ENCODE data around the gene PRDM16. TPM values are rescaled to one million over a fixed set of nuclear protein-coding genes. Genes with fewer than 3 reads are reported as not detected.

PRDM16 gene
- total RNA-seq, 1 experiment from 2014 or later = 5.3 TPM

DNA sequence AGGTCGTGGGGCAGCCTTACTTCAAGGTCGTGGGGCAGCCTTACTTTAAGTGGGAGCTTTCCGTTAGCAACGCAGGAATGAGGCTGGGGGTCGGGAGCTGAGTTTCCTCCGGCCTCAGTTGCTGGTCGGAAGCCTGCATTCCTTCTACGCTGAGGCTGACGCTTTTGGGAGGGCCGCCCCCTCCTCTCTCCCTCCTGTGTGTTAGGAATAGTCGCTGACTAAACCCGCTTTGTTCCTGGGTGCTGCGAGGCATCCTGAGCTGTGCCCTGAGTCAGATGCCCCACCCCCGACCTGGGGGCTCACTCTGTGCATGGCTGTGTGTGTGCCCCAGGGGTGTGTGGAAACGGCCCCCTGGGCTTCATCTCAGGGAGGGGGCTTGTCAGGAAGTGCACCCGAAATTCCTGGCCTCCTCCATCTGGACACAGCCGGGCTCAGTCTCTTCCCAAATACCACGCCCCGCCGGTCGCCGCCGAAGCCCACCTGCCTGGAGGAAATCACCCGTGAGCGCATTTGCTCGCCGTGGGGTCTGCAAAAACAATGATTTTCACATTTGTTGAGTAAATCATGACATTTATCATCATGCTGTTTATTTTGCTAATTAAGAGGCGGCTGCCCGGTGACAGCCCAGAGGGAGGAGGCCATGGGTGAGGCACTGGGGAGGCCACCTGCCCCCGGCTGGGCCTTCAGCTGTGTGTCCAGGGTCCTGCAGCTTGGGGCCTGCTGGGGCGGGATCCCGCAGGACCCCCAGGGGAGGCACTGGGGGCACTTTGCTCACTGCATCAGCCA lies 121.4 kb downstream of the PRDM16 start:
- Mint-ChIP-seq H3K36me3 (ENCODE audit: insufficient read depth, unreplicated experiment) (no peaks in the 10 kb centered on the region), H3K4me1 (ENCODE audit: low read depth, unreplicated experiment) (no peaks in the 10 kb centered on the region), H3K27ac (ENCODE audit: unreplicated experiment) (no peak overlapping the region), H3K4me3 (ENCODE audit: unreplicated experiment) (no peak overlapping the region), H3K27me3 (ENCODE audit: insufficient read depth, unreplicated experiment) (no peaks in the 10 kb centered on the region), H3K9me3 (ENCODE audit: unreplicated experiment) (no peaks in the 10 kb centered on the region)
- DNase-seq = no peak
- intact Hi-C loops (cut with micrococcal nuclease; ENCODE audit: unreplicated experiment) = no loop called here
- no peaks in the 10 kb centered on the region for H3K27me3 ChIP-seq (replicated peaks; ENCODE audit: control insufficient read depth, insufficient read depth, low read length)
- H3K4me1 ChIP-seq = peaks cover 13% of the 10 kb centered on the region
- H3K36me3 ChIP-seq (ENCODE audit: control insufficient read depth, insufficient read depth, low read length) = no peaks in the 10 kb centered on the region
- no TSS peak for BruUV-seq (replicated peaks)
- no peaks in the 10 kb centered on the region for H3K9me3 ChIP-seq
- TF ChIP-seq, protein P1, sequence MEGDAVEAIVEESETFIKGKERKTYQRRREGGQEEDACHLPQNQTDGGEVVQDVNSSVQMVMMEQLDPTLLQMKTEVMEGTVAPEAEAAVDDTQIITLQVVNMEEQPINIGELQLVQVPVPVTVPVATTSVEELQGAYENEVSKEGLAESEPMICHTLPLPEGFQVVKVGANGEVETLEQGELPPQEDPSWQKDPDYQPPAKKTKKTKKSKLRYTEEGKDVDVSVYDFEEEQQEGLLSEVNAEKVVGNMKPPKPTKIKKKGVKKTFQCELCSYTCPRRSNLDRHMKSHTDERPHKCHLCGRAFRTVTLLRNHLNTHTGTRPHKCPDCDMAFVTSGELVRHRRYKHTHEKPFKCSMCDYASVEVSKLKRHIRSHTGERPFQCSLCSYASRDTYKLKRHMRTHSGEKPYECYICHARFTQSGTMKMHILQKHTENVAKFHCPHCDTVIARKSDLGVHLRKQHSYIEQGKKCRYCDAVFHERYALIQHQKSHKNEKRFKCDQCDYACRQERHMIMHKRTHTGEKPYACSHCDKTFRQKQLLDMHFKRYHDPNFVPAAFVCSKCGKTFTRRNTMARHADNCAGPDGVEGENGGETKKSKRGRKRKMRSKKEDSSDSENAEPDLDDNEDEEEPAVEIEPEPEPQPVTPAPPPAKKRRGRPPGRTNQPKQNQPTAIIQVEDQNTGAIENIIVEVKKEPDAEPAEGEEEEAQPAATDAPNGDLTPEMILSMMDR (IDR thresholded peaks at IDR 0.05; ENCODE audit: insufficient read depth in 1 of 2, low read depth in 1 of 2, low read length in 1 of 2, severe bottlenecking in 1 of 2, unreplicated experiment in 1 of 2) = no peak
- H3K4me3 ChIP-seq (ENCODE audit: low read depth, low read length) = no peak overlapping the region
- ChIA-PET POLR2A (no interaction called here), CTCF (no interaction called here)

DNA sequence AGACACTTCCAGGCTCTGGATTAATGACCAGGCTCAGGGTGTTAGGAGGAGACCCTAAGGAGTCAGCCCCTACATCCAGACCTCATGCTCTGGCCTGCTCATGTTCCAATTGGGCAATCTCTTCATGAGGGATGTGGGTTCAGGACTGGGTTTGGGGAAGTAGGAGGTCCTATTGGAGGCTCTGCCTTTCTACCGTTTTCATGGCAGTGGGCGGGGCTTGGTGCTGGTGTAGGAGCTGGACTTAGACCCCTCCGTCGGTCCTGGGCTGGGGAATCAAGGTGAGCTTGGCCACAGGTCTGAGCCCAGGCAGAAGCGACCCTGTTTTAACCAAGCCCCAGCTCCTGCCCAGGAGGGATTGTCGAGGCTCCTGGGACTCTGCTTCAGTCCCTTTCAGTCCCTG lies 123.4 kb downstream of the PRDM16 start:
- H3K36me3 ChIP-seq (ENCODE audit: control insufficient read depth, insufficient read depth, low read length) = no peaks in the 10 kb centered on the region
- TF ChIP-seq, protein P1 (IDR thresholded peaks at IDR 0.05; ENCODE audit: insufficient read depth in 1 of 2, low read depth in 1 of 2, low read length in 1 of 2, severe bottlenecking in 1 of 2, unreplicated experiment in 1 of 2) = no peak
- H3K4me1 ChIP-seq = peaks cover 8% of the 10 kb centered on the region; the same call in 1 of the 2 replicates
- Mint-ChIP-seq H3K9me3 (ENCODE audit: unreplicated experiment) (no peaks in the 10 kb centered on the region), H3K4me3 (ENCODE audit: unreplicated experiment) (no peak overlapping the region), H3K27ac (ENCODE audit: unreplicated experiment) (no peak overlapping the region), H3K27me3 (ENCODE audit: insufficient read depth, unreplicated experiment) (no peaks in the 10 kb centered on the region), H3K36me3 (ENCODE audit: insufficient read depth, unreplicated experiment) (no peaks in the 10 kb centered on the region), H3K4me1 (ENCODE audit: low read depth, unreplicated experiment) (no peaks in the 10 kb centered on the region)
- H3K4me3 ChIP-seq (ENCODE audit: low read depth, low read length) = no peak overlapping the region
- BruUV-seq (replicated peaks) = no TSS peak
- no peaks in the 10 kb centered on the region for H3K27me3 ChIP-seq (replicated peaks; ENCODE audit: control insufficient read depth, insufficient read depth, low read length)
- ChIA-PET CTCF (no interaction called here), POLR2A (no interaction called here)
- peak in 1 of 2 experiments; percentile 43 for DNase-seq
- H3K9me3 ChIP-seq = no peaks in the 10 kb centered on the region
- intact Hi-C loops (cut with micrococcal nuclease; ENCODE audit: unreplicated experiment) = no loop called here

GRCh38 chr1:3192825-3193224 lies 123.8 kb downstream of the PRDM16 start:
- CTCF ChIA-PET = no interaction called here
- POLR2A ChIA-PET = no interaction called here
- no peak overlapping the region for H3K27ac Mint-ChIP-seq (ENCODE audit: unreplicated experiment)
- H3K27me3 Mint-ChIP-seq (ENCODE audit: insufficient read depth, unreplicated experiment) = no peaks in the 10 kb centered on the region
- Histone ChIP-seq H3K4me3 (ENCODE audit: low read depth, low read length) (no peak overlapping the region), H3K36me3 (ENCODE audit: control insufficient read depth, insufficient read depth, low read length) (no peaks in the 10 kb centered on the region), H3K27me3 (replicated peaks; ENCODE audit: control insufficient read depth, insufficient read depth, low read length) (no peaks in the 10 kb centered on the region), H3K4me1 (peaks cover 8% of the 10 kb centered on the region; the same call in 1 of the 2 replicates), H3K9me3 (no peaks in the 10 kb centered on the region)
- H3K4me1 Mint-ChIP-seq (ENCODE audit: low read depth, unreplicated experiment) = no peaks in the 10 kb centered on the region
- H3K9me3 Mint-ChIP-seq (ENCODE audit: unreplicated experiment) = no peaks in the 10 kb centered on the region
- no peak overlapping the region for H3K4me3 Mint-ChIP-seq (ENCODE audit: unreplicated experiment)
- TF ChIP-seq, protein P1 (IDR thresholded peaks at IDR 0.05; ENCODE audit: insufficient read depth in 1 of 2, low read depth in 1 of 2, low read length in 1 of 2, severe bottlenecking in 1 of 2, unreplicated experiment in 1 of 2) = no peak
- no peaks in the 10 kb centered on the region for H3K36me3 Mint-ChIP-seq (ENCODE audit: insufficient read depth, unreplicated experiment)
- intact Hi-C loops (cut with micrococcal nuclease; ENCODE audit: unreplicated experiment) = no loop called here
- no TSS peak for BruUV-seq (replicated peaks)
- no peak for DNase-seq
